GM12878 (cell line): Measurements from ENCODE around the gene SNX30. TPM values are rescaled to one million over a fixed set of nuclear protein-coding genes. Genes with fewer than 3 reads are reported as not detected.
A peak's percentile ranks its signal among the peaks of the same experiment; 100 is the strongest.

Experiments used
- ATAC-seq: fragments of 200-7000 bp; cut with Tn5 transposase; 3 replicates; pipeline ENCODE4 v1.9.1; 2020; ENCODE audit warnings: mild to moderate bottlenecking, moderate library complexity
- BruUV-seq: library from RNA; stranded (reverse); fragments of 400-500 nt; replicated peaks from 2 replicates; lab custom pipeline; 2021; lab: Mats Ljungman, UMichigan
- CTCF ChIA-PET: fragments of 300-600 bp; sonication (Branson Sonifier 250); formaldehyde crosslinking; extraction: SDS; loops from one replicate; lab custom pipeline; 2021; ENCODE audit warnings: inconsistent platforms; lab: Yijun Ruan, JAX
- POLR2A ChIA-PET: fragments of 350-600 bp; formaldehyde crosslinking; extraction: SDS; loops from one replicate; lab custom pipeline; 2021; ENCODE audit warnings: inconsistent platforms; lab: Charles Lee
- RAD21 ChIA-PET: fragments of 300-600 bp; sonication (Branson Sonifier 250); formaldehyde crosslinking; loops from one replicate; lab custom pipeline; 2023; ENCODE audit warnings: antibody characterized with exemption; ENCODE audit not compliant: unreplicated experiment; lab: Charles Lee
- SMC1A ChIA-PET: fragments of 300-600 bp; sonication (Branson Sonifier 250); formaldehyde crosslinking; loops from one replicate; lab custom pipeline; 2023; ENCODE audit not compliant: unreplicated experiment, uncharacterized antibody; lab: Charles Lee
- DNase-seq: peaks from one replicate; pipeline ENCODE4 v3.0.0-alpha.2; 2011; ENCODE audit warnings: low read depth, low spot score
- FAIRE-seq: peaks from 3 replicates; lab custom pipeline; 2011; peaks lifted over from hg19 to GRCh38; lab: Jason Lieb, UNC
- H2AFZ ChIP-seq: 2 replicates; pipeline ENCODE4 v1.6.0; 2011; ENCODE audit warnings: low read depth, low read length, control low read depth; ENCODE audit not compliant: control insufficient read depth
- H3K27ac ChIP-seq: 2 replicates; pipeline ENCODE4 v1.5.1; 2011; ENCODE audit warnings: control low read depth; ENCODE audit not compliant: control insufficient read depth, insufficient read depth
- H3K27me3 ChIP-seq, 2 experiments: replicated peaks in 1 of 2; 2 replicates each; pipeline versions ENCODE4 v1.6.0 to v1.6.1; 2011; ENCODE audit warnings: low read length in 1 of 2; ENCODE audit not compliant: control insufficient read depth in 2 of 2, insufficient read depth in 2 of 2
- H3K36me3 ChIP-seq, 2 experiments: 2 replicates each; pipeline ENCODE4 v1.5.1; 2011; ENCODE audit warnings: low read length in 1 of 2; ENCODE audit not compliant: control insufficient read depth in 2 of 2, insufficient read depth in 2 of 2
- H3K4me1 ChIP-seq: 2 replicates; pipeline ENCODE4 v1.6.1; 2011; ENCODE audit warnings: mild to moderate bottlenecking, low read length, moderate library complexity, mixed read lengths; ENCODE audit not compliant: control insufficient read depth, insufficient read depth
- H3K4me2 ChIP-seq: 2 replicates; pipeline ENCODE4 v1.6.0; 2011; ENCODE audit warnings: control low read depth; ENCODE audit not compliant: control insufficient read depth, insufficient read depth
- H3K4me3 ChIP-seq: fragments of 200-600 bp; sonication (generic); 2 replicates; pipeline ENCODE4 v1.5.1; 2016
- H3K79me2 ChIP-seq: 2 replicates; pipeline ENCODE4 v1.6.0; 2011; ENCODE audit warnings: low read length; ENCODE audit not compliant: control insufficient read depth, insufficient read depth
- H3K9ac ChIP-seq: 2 replicates; pipeline ENCODE4 v1.8.0; 2011; ENCODE audit warnings: low read length, control low read depth, mixed read lengths; ENCODE audit not compliant: control insufficient read depth, insufficient read depth
- H3K9me3 ChIP-seq: replicated peaks from 3 replicates; pipeline ENCODE4 v1.5.1; 2011; ENCODE audit warnings: mild to moderate bottlenecking, low read length; ENCODE audit not compliant: control insufficient read depth, insufficient read depth
- H4K20me1 ChIP-seq: 2 replicates; pipeline ENCODE4 v1.6.0; 2011; ENCODE audit not compliant: control insufficient read depth, insufficient read depth
- CHD2 ChIP-seq: IDR thresholded peaks from 2 replicates; pipeline ENCODE4 v1.6.1; 2011; ENCODE audit warnings: low read depth, low read length, improper control_type of control experiment, borderline replicate concordance
- DPF2 ChIP-seq: fragments of 450-650 bp; IDR thresholded peaks from 2 replicates; pipeline ENCODE4 v1.6.1; 2017; ENCODE audit warnings: mild to moderate bottlenecking
- ESRRA ChIP-seq: IDR thresholded peaks from 2 replicates; pipeline ENCODE4 v1.6.1; 2012; ENCODE audit warnings: mild to moderate bottlenecking, low read length, improper control_type of control experiment
- HDAC6 ChIP-seq: fragments of 200-600 bp; sonication (generic); IDR thresholded peaks from one replicate; pipeline ENCODE4 v1.8.0; 2017; ENCODE audit warnings: antibody characterized with exemption; ENCODE audit not compliant: unreplicated experiment
- NFIC ChIP-seq: IDR thresholded peaks from 2 replicates; pipeline ENCODE4 v1.6.1; 2012; ENCODE audit warnings: low read depth, mild to moderate bottlenecking, inconsistent platforms, low read length, moderate library complexity
- NFXL1 ChIP-seq: fragments of 450-650 bp; IDR thresholded peaks from 2 replicates; pipeline ENCODE4 v1.6.1; 2017; ENCODE audit warnings: antibody characterized with exemption, mild to moderate bottlenecking, borderline replicate concordance
- NR2C2 ChIP-seq: IDR thresholded peaks from 2 replicates; pipeline ENCODE4 v1.6.1; 2011; ENCODE audit warnings: borderline replicate concordance, low read depth; ENCODE audit not compliant: control insufficient read depth, insufficient read length
- PAX8 ChIP-seq: fragments of 450-650 bp; IDR thresholded peaks from 2 replicates; pipeline ENCODE4 v1.6.1; 2017; ENCODE audit warnings: mild to moderate bottlenecking, moderate library complexity
- ZNF217 ChIP-seq: fragments of 450-650 bp; IDR thresholded peaks from 2 replicates; pipeline ENCODE4 v1.6.1; 2017; ENCODE audit warnings: antibody characterized with exemption, mild to moderate bottlenecking
- WGBS: methylation state at CpG from one replicate; pipeline ENCODE4 v1.1.6; 2016; ENCODE audit warnings: low lambda C conversion rate; ENCODE audit not compliant: insufficient replicate concordance, insufficient coverage; ENCODE audit errors: missing lambda C conversion rate; 5-methylcytosine and 5-hydroxymethylcytosine counted together
- in situ Hi-C: fragments of 300-500 bp; cut with MboI; formaldehyde crosslinking; loops from 9 replicates; pipeline ENCODE4 v1.14.3; 2018; ENCODE audit warnings: mixed read lengths
- intact Hi-C: fragments of 100-400 bp; cut with micrococcal nuclease; formaldehyde crosslinking; loops from one replicate; pipeline ENCODE4 v1.14.2; 2022; ENCODE audit not compliant: unreplicated experiment
- polyA plus RNA-seq, 11 experiments: library from polyadenylated mRNA; depleted of rRNA in 4 of 11; unstranded in 6 of 11; stranded (reverse) in 5 of 11; fragments of >200 nt; fragmentation: Nextera tagmentation in 4 of 11; fragmentation: Illumina TruSeq in 1 of 11; extraction: Ambion mirVana in 4 of 11; extraction: Trizol in 1 of 11; gene quantifications; 1 replicate in 1 of 11; 2 replicates in 10 of 11; pipeline versions ENCODE4 v1.2.1 to v1.2.3, GENCODE V29; 2011 to 2016; ENCODE audit warnings: inconsistent platforms in 2 of 11, missing spikeins in 2 of 11, low read depth in 1 of 11
- total RNA-seq, 4 experiments: library from RNA; depleted of rRNA in 3 of 4; stranded (reverse); fragments of >200 nt in 3 of 4; fragmentation: Illumina TruSeq in 1 of 4; extraction: Trizol in 1 of 4; gene quantifications; 2 replicates each; pipeline versions ENCODE4 v1.2.1 to v1.2.3, GENCODE V29; 2013 to 2021
- TF ChIP-seq, protein P1 (sequence below): fragments of 450-650 bp; IDR thresholded peaks from 2 replicates; pipeline ENCODE4 v1.6.1; 2016; ENCODE audit warnings: mild to moderate bottlenecking
- TF ChIP-seq, protein P2 (sequence below): fragments of 450-650 bp; IDR thresholded peaks from 2 replicates; pipeline ENCODE4 v1.6.1; 2017; ENCODE audit warnings: mild to moderate bottlenecking, moderate library complexity
- TF ChIP-seq, protein P3 (sequence below): IDR thresholded peaks from 2 replicates; pipeline ENCODE4 v1.6.1; 2011; ENCODE audit warnings: borderline replicate concordance, low read depth, mild to moderate bottlenecking, moderate library complexity, mixed read lengths, low read length; ENCODE audit not compliant: insufficient read depth; ENCODE audit errors: extremely low read length

SNX30 gene
- total and polyA plus RNA-seq, 10 of the 15 experiments (the other 5 are each of a cell fraction or from before 2014, with no cell fraction given): 0.53 to 4.0 (median 1.5) TPM

DNA sequence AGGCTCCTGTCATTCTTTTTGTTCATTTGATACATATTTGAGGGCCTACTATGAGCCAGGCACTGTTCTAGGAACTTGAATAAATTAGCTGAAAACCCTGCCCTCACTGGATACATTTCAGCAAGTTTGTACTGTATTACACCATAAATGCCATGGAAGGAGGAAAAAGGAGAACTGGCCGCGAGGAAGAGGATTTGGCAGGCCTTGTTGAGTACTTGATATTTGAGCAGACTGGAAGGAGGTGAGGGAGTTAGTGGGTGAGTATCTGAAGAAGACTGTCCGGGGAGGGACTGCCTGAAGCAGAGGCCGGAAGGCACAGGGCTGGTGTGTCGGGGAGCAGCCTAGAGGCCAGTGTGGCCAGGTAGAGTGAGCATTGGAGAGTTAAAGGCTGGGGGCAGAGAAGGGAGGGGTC is 4.5 kb downstream of the SNX30 start:
- ChIA-PET SMC1A (no interaction called here), CTCF (no interaction called here), RAD21 (no interaction called here)
- Histone ChIP-seq H3K9me3 (no peaks in the 10 kb centered on the region), H3K27me3 (peaks cover 0 to 2% of the 10 kb centered on the region in 2 experiments; a peak in 1 of 4 replicates), H3K27ac (no peak overlapping the region), H3K79me2 (no peaks in the 10 kb centered on the region), H3K4me2 (peak overlapping the region; percentile 21; the same call in 1 of the 2 replicates), H3K4me3 (no peak overlapping the region), H3K4me1 (peaks cover 21% of the 10 kb centered on the region), H3K36me3 (no peaks in the 10 kb centered on the region), H4K20me1 (peaks cover 5% of the 10 kb centered on the region)
- ATAC-seq (no peak), DNase-seq (no peak), FAIRE-seq (no peak)
- intact Hi-C loops: no loop called here
- BruUV-seq: no TSS peak
- 95% methylated on average over 5 of the region's 5 CpGs for WGBS
- in situ Hi-C loops: no loop called here
- TF ChIP-seq PAX8: no peak
- no peak for TF ChIP-seq NFIC
- TF ChIP-seq HDAC6: no peak
- no peak for TF ChIP-seq NR2C2
- no peak for TF ChIP-seq DPF2
- TF ChIP-seq, protein P1, sequence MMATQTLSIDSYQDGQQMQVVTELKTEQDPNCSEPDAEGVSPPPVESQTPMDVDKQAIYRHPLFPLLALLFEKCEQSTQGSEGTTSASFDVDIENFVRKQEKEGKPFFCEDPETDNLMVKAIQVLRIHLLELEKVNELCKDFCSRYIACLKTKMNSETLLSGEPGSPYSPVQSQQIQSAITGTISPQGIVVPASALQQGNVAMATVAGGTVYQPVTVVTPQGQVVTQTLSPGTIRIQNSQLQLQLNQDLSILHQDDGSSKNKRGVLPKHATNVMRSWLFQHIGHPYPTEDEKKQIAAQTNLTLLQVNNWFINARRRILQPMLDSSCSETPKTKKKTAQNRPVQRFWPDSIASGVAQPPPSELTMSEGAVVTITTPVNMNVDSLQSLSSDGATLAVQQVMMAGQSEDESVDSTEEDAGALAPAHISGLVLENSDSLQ: no peak
- TF ChIP-seq CHD2: no peak
- TF ChIP-seq, protein P2, sequence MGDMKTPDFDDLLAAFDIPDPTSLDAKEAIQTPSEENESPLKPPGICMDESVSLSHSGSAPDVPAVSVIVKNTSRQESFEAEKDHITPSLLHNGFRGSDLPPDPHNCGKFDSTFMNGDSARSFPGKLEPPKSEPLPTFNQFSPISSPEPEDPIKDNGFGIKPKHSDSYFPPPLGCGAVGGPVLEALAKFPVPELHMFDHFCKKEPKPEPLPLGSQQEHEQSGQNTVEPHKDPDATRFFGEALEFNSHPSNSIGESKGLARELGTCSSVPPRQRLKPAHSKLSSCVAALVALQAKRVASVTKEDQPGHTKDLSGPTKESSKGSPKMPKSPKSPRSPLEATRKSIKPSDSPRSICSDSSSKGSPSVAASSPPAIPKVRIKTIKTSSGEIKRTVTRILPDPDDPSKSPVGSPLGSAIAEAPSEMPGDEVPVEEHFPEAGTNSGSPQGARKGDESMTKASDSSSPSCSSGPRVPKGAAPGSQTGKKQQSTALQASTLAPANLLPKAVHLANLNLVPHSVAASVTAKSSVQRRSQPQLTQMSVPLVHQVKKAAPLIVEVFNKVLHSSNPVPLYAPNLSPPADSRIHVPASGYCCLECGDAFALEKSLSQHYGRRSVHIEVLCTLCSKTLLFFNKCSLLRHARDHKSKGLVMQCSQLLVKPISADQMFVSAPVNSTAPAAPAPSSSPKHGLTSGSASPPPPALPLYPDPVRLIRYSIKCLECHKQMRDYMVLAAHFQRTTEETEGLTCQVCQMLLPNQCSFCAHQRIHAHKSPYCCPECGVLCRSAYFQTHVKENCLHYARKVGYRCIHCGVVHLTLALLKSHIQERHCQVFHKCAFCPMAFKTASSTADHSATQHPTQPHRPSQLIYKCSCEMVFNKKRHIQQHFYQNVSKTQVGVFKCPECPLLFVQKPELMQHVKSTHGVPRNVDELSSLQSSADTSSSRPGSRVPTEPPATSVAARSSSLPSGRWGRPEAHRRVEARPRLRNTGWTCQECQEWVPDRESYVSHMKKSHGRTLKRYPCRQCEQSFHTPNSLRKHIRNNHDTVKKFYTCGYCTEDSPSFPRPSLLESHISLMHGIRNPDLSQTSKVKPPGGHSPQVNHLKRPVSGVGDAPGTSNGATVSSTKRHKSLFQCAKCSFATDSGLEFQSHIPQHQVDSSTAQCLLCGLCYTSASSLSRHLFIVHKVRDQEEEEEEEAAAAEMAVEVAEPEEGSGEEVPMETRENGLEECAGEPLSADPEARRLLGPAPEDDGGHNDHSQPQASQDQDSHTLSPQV: no peak
- TF ChIP-seq ZNF217: no peak
- no peak for TF ChIP-seq ESRRA
- TF ChIP-seq NFXL1: no peak
- TF ChIP-seq, protein P3, sequence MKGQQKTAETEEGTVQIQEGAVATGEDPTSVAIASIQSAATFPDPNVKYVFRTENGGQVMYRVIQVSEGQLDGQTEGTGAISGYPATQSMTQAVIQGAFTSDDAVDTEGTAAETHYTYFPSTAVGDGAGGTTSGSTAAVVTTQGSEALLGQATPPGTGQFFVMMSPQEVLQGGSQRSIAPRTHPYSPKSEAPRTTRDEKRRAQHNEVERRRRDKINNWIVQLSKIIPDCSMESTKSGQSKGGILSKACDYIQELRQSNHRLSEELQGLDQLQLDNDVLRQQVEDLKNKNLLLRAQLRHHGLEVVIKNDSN: no peak
- TF ChIP-seq, all 136 proteins: peak for 0
- Histone ChIP-seq H2AFZ (no peak overlapping the region), H3K9ac (no peak overlapping the region)
- POLR2A ChIA-PET: no interaction called here
